B cell (primary cell): Measurements from ENCODE around the gene INSIG1. TPM values are rescaled to one million over a fixed set of nuclear protein-coding genes. Genes with fewer than 3 reads are reported as not detected.

Source experiments
- ATAC-seq: fragments of 200-7000 bp; cut with Tn5 transposase; one replicate; pipeline ENCODE4 v1.10.0; 2021; ENCODE audit warnings: low read depth, mild to moderate bottlenecking, moderate number of reproducible peaks, moderate library complexity
- CTCF ChIA-PET: fragments of 350-600 bp; sonication (Branson Sonifier 250); formaldehyde crosslinking; loops from one replicate; lab custom pipeline; 2021; ENCODE audit warnings: antibody characterized with exemption, inconsistent platforms; lab: Charles Lee
- POLR2A ChIA-PET: fragments of 350-600 bp; sonication (Branson Sonifier 250); formaldehyde crosslinking; loops from one replicate; lab custom pipeline; 2021; ENCODE audit warnings: antibody characterized with exemption; lab: Charles Lee
- DNase-seq: peaks from one replicate; pipeline ENCODE4 v3.0.0; 2013
- H2AFZ ChIP-seq: 2 replicates; pipeline ENCODE4 v1.6.1; 2012; ENCODE audit warnings: mild to moderate bottlenecking, low read depth, low read length; ENCODE audit not compliant: insufficient read depth, poor library complexity, severe bottlenecking
- H3K27ac ChIP-seq, 2 donors: 1 replicate in 1 of 2; 2 replicates in 1 of 2; pipeline ENCODE4 v1.5.1; 2012 to 2013; ENCODE audit warnings: low read length in 2 of 2, mild to moderate bottlenecking in 2 of 2, moderate library complexity in 1 of 2
- H3K27me3 ChIP-seq, 4 experiments: fragments of 200-600 bp in 1 of 4; sonication (generic) in 1 of 4; replicated peaks in 1 of 4; 1 replicate in 2 of 4; 2 replicates in 2 of 4; pipeline versions ENCODE4 v1.6.1 to v1.7.0; 2013 to 2016; ENCODE audit warnings: low read length in 3 of 4, mild to moderate bottlenecking in 2 of 4, mixed read lengths in 1 of 4, moderate library complexity in 1 of 4; ENCODE audit not compliant: insufficient read depth in 4 of 4, control insufficient read depth in 3 of 4; ENCODE audit errors: control extremely low read depth in 1 of 4
- H3K36me3 ChIP-seq, 2 experiments: replicated peaks in 1 of 2; 1 replicate in 1 of 2; 2 replicates in 1 of 2; pipeline versions ENCODE4 v1.6.1 to v1.7.1; 2013; ENCODE audit warnings: low read length in 1 of 2; ENCODE audit not compliant: insufficient read depth in 2 of 2, control insufficient read depth in 1 of 2; ENCODE audit errors: control extremely low read depth in 1 of 2, extremely low read depth in 1 of 2
- H3K4me1 ChIP-seq, 2 donors: fragments of 200-600 bp in 1 of 2; sonication (generic) in 1 of 2; 1 replicate in 1 of 2; 2 replicates in 1 of 2; pipeline versions ENCODE4 v1.5.1 to v1.6.1; 2013 to 2017; ENCODE audit warnings: low read length in 2 of 2; ENCODE audit not compliant: control insufficient read depth in 2 of 2, insufficient read depth in 2 of 2
- H3K4me2 ChIP-seq: replicated peaks from 2 replicates; pipeline ENCODE3; 2012; ENCODE audit warnings: mild to moderate bottlenecking, low read depth, low read length; ENCODE audit not compliant: poor library complexity, severe bottlenecking
- H3K4me3 ChIP-seq, 5 experiments: fragments of 200-600 bp in 1 of 5; sonication (generic) in 1 of 5; 1 replicate in 3 of 5; 2 replicates in 2 of 5; pipeline versions ENCODE4 v1.5.1 to v1.7.0; 2011 to 2016; ENCODE audit warnings: low read length in 4 of 5, mild to moderate bottlenecking in 4 of 5, low read depth in 2 of 5, control low read depth in 1 of 5, moderate library complexity in 1 of 5; ENCODE audit not compliant: insufficient read depth in 1 of 5; ENCODE audit errors: control extremely low read depth in 1 of 5, extremely low read depth in 1 of 5
- H3K79me2 ChIP-seq: fragments of 200-600 bp; sonication (generic); one replicate; pipeline ENCODE4 v1.6.0; 2016; ENCODE audit warnings: low read length; ENCODE audit not compliant: control insufficient read depth, insufficient read depth
- H3K9ac ChIP-seq: fragments of 200-600 bp; sonication (generic); 2 replicates; pipeline ENCODE4 v1.6.1; 2017; ENCODE audit warnings: mild to moderate bottlenecking, low read length, moderate library complexity
- H3K9me3 ChIP-seq, 3 donors: one replicate each; pipeline versions ENCODE4 v1.6.1 to v1.7.1; 2013; ENCODE audit warnings: low read length in 2 of 3; ENCODE audit not compliant: control insufficient read depth in 2 of 3, insufficient read depth in 1 of 3; ENCODE audit errors: control extremely low read depth in 1 of 3
- H4K20me1 ChIP-seq: 2 replicates; pipeline ENCODE4 v1.6.0; 2012; ENCODE audit warnings: mild to moderate bottlenecking, low read length; ENCODE audit not compliant: insufficient read depth, control insufficient read depth, poor library complexity, severe bottlenecking
- H3K27ac Mint-ChIP-seq: one replicate; pipeline ENCODE4 v1.8.0; 2021; ENCODE audit warnings: mixed read lengths
- H3K27me3 Mint-ChIP-seq: one replicate; pipeline ENCODE4 v1.8.0; 2021; ENCODE audit warnings: mixed read lengths
- H3K4me1 Mint-ChIP-seq: one replicate; pipeline ENCODE4 v1.8.0; 2021; ENCODE audit warnings: mixed read lengths
- H3K4me3 Mint-ChIP-seq: one replicate; pipeline ENCODE4 v1.8.0; 2021; ENCODE audit warnings: mixed read lengths
- H3K9me3 Mint-ChIP-seq: one replicate; pipeline ENCODE4 v1.8.0; 2022; ENCODE audit warnings: mixed read lengths; ENCODE audit not compliant: insufficient read depth
- EZH2 ChIP-seq: IDR thresholded peaks from 2 replicates; pipeline ENCODE4 v1.6.1; 2012; ENCODE audit warnings: borderline replicate concordance, low read depth, mild to moderate bottlenecking, moderate library complexity, low read length; ENCODE audit not compliant: insufficient read depth, poor library complexity, severe bottlenecking
- WGBS: methylation state at CpG from one replicate; pipeline ENCODE4 v1.1.5; 2013; ENCODE audit warnings: missing lambda C conversion rate; ENCODE audit not compliant: insufficient coverage; 5-methylcytosine and 5-hydroxymethylcytosine counted together
- intact Hi-C: fragments of 100-400 bp; cut with micrococcal nuclease; formaldehyde crosslinking; loops from one replicate; pipeline ENCODE4 v1.10.0; 2022
- polyA plus RNA-seq: library from polyadenylated mRNA; depleted of rRNA; stranded (reverse); fragments of >200 nt; gene quantifications from 2 replicates; pipeline ENCODE4 v1.2.3, GENCODE V29; 2012
- total RNA-seq, 2 donors: library from RNA; stranded (reverse); fragments of 120-200 nt in 1 of 2; gene quantifications; 1 replicate in 1 of 2; 2 replicates in 1 of 2; pipeline versions ENCODE4 v1.2.3 to v1.2.4, GENCODE V29; 2013 to 2022
- TF ChIP-seq, protein P1 (sequence below): fragments of 200-600 bp; IDR thresholded peaks from one replicate; pipeline ENCODE4 v1.8.0; 2022; ENCODE audit warnings: antibody characterized with exemption, mild to moderate bottlenecking

Gene INSIG1
- total and polyA plus RNA-seq, 2 donors (not counting 1 experiment from before 2014, with no cell fraction given), result 32.2 to 56.2 TPM

DNA sequence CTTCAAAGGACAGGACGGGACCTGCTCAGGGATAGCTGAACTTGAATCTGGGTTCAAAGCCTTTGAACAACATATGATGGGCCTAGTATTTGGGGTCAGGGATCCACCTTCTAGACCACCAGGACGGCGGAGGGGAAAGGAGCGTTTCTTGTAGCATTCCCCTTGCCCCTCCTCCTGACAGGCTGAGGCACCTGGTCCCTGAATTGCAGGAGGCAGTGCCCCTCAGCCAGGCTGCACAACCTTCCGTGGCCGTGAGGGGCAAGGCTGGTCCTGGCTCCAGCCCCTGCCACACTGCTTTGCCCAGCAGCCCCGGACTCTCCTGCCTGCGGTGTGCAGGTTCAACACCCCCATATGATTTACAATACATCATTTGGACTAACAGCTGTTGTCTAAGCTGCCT is 58.1 kb downstream of the INSIG1 start:
- H4K20me1 ChIP-seq, result no peaks in the 10 kb centered on the region
- ChIA-PET POLR2A (no interaction called here), CTCF (interaction anchor here (1.2 to 2.0 kb wide), 3 partner anchors 11 to 444 kb away, joined by 3 to 7 read pairs (median 5); no protein-coding TSS in a partner anchor)
- H3K9me3 ChIP-seq, result no peaks in the 10 kb centered on the region
- H3K27ac ChIP-seq, result no peak overlapping the region
- 100% methylated on average over 6 of the region's 8 CpGs for WGBS
- DNase-seq, result no peak
- H3K79me2 ChIP-seq, result no peaks in the 10 kb centered on the region
- no peak overlapping the region for H2AFZ ChIP-seq
- TF ChIP-seq, protein P1, sequence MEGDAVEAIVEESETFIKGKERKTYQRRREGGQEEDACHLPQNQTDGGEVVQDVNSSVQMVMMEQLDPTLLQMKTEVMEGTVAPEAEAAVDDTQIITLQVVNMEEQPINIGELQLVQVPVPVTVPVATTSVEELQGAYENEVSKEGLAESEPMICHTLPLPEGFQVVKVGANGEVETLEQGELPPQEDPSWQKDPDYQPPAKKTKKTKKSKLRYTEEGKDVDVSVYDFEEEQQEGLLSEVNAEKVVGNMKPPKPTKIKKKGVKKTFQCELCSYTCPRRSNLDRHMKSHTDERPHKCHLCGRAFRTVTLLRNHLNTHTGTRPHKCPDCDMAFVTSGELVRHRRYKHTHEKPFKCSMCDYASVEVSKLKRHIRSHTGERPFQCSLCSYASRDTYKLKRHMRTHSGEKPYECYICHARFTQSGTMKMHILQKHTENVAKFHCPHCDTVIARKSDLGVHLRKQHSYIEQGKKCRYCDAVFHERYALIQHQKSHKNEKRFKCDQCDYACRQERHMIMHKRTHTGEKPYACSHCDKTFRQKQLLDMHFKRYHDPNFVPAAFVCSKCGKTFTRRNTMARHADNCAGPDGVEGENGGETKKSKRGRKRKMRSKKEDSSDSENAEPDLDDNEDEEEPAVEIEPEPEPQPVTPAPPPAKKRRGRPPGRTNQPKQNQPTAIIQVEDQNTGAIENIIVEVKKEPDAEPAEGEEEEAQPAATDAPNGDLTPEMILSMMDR, result no peak
- no peak for TF ChIP-seq EZH2
- no peak overlapping the region for H3K4me2 ChIP-seq
- Mint-ChIP-seq H3K4me3 (no peak overlapping the region), H3K9me3 (no peaks in the 10 kb centered on the region), H3K27me3 (peaks cover 28% of the 10 kb centered on the region), H3K27ac (no peak overlapping the region), H3K4me1 (peaks cover 14% of the 10 kb centered on the region)
- no peak for ATAC-seq
- intact Hi-C loops, result no loop called here
- peaks cover 14 to 26% of the 10 kb centered on the region in 2 donors for H3K4me1 ChIP-seq
- H3K9ac ChIP-seq, result no peak overlapping the region
- H3K36me3 ChIP-seq, result no peaks in the 10 kb centered on the region
- peaks cover 0 to 27% (median 12%) of the 10 kb centered on the region in 4 experiments for H3K27me3 ChIP-seq
- H3K4me3 ChIP-seq, result no peak overlapping the region

DNA sequence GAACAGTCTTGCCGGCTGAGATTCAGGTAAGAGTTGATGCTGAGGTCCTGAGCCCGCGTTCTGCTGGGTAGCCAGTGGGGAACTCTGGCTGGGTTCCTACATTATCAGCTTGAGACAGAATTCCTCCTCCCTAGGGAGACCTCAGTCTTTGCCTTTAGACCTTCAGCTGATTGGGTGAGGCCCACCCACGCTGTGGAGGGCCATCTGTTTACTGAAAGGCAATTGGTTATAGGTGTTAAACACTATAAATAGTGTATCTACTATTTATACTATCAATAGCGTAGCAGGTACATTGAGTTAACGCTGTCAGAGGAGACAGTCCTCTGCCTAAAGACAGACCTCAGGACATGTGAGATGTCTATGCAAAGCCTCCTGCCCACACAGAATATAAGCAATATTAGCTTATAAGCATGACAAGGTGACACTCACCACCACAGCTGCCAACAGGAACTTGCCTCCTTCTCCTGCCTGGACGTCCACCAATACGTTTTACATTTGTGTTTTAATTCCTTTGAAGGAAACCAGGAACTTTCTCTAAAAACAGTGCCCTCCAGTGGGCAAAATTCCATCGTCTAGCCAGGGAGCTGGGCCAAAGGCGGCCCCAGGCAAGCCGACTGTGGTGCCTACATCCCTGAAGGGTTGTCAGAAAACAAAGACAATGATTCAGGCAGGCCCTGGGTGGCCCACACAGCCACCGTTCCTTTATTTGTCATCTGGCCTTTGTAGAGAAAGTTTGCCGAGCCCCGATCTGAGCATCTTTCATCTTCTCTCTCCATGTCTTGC is 58.8 kb downstream of the INSIG1 start:
- no peaks in the 10 kb centered on the region for H3K79me2 ChIP-seq
- CTCF ChIA-PET, result interaction anchor here (0.7 to 2.0 kb wide), 5 partner anchors 11 to 445 kb away, joined by 3 to 7 read pairs (median 4); no protein-coding TSS in a partner anchor
- intact Hi-C loops, result no loop called here
- Mint-ChIP-seq H3K4me3 (no peak overlapping the region), H3K27ac (no peak overlapping the region), H3K4me1 (peaks cover 22% of the 10 kb centered on the region), H3K27me3 (peaks cover 23% of the 10 kb centered on the region), H3K9me3 (no peaks in the 10 kb centered on the region)
- TF ChIP-seq, protein P1, result no peak
- no peak for TF ChIP-seq EZH2
- H3K36me3 ChIP-seq, result no peaks in the 10 kb centered on the region
- no peak overlapping the region for H3K9ac ChIP-seq
- H3K4me1 ChIP-seq, result peaks cover 22 to 34% of the 10 kb centered on the region in 2 donors
- 50% methylated on average over 9 of the region's 14 CpGs for WGBS
- no peak for ATAC-seq
- peaks cover 0 to 5% (median 0%) of the 10 kb centered on the region in 3 donors for H3K9me3 ChIP-seq
- POLR2A ChIA-PET, result no interaction called here
- DNase-seq, result no peak
- no peak overlapping the region for H3K27ac ChIP-seq
- no peak overlapping the region for H3K4me2 ChIP-seq
- H3K4me3 ChIP-seq, result no peak overlapping the region
- no peaks in the 10 kb centered on the region for H4K20me1 ChIP-seq
- peaks cover 0 to 27% (median 11%) of the 10 kb centered on the region in 4 experiments for H3K27me3 ChIP-seq
- H2AFZ ChIP-seq, result no peak overlapping the region
